Measurements from ENCODE around the gene PTPRS. TPM values are rescaled to one million over a fixed set of nuclear protein-coding genes. Genes with fewer than 3 reads are reported as not detected.

PTPRS gene
- total and polyA plus RNA-seq, 2 of the 8 experiments (the other 6 are each of a cell fraction or from before 2014, with no cell fraction given) = 96.8 to 223 TPM

GRCh38 chr19:5321066-5321642 is 19.5 kb downstream of the PTPRS start:
- Histone ChIP-seq H3K23ac (ENCODE audit: insufficient read length) (no peak overlapping the region), H3K23me2 (ENCODE audit: low read depth, low read length) (no peaks in the 10 kb centered on the region; the same call in 1 of the 2 replicates), H2BK12ac (ENCODE audit: low read depth, low read length) (no peak overlapping the region), H4K8ac (ENCODE audit: extremely low read depth, insufficient read depth, low read length) (no peak overlapping the region), H2BK120ac (replicated peaks; ENCODE audit: low read depth, low read length) (no peak overlapping the region), H2AK5ac (ENCODE audit: low read depth, low read length) (no peak overlapping the region), H3K36me3 (ENCODE audit: control insufficient read depth in 2 of 4, insufficient read depth in 4 of 4, low read length in 3 of 4) (peaks cover 4 to 10% (median 7%) of the 10 kb centered on the region in 4 experiments; a peak in 4 of 8 replicates), H3K9me3 (ENCODE audit: insufficient read depth in 2 of 2, low read depth in 1 of 2, low read length in 1 of 2) (no peaks in the 10 kb centered on the region), H2BK15ac (ENCODE audit: low read length) (no peak overlapping the region), H3K9ac (replicated peaks in 1 of 4; ENCODE audit: extremely low read depth in 1 of 4, low read depth in 3 of 4, low read length in 3 of 4) (no peak overlapping the region), H4K91ac (replicated peaks; ENCODE audit: insufficient read length, low read length) (no peak overlapping the region), H3K4me1 (replicated peaks in 1 of 4; ENCODE audit: control insufficient read depth in 3 of 4, insufficient read depth in 4 of 4, low read length in 3 of 4) (peaks cover 0 to 2% (median 0%) of the 10 kb centered on the region in 4 experiments; a peak in 2 of 7 replicates), H3K79me2 (ENCODE audit: control insufficient read depth in 1 of 2, insufficient read depth in 2 of 2, low read length in 2 of 2) (peaks cover 6 to 84% of the 10 kb centered on the region in 2 experiments; a peak in 3 of 4 replicates), H2BK20ac (ENCODE audit: low read length) (no peak overlapping the region), H3K27me3 (replicated peaks in 1 of 4; ENCODE audit: control insufficient read depth in 3 of 4, extremely low read depth in 1 of 4, insufficient read depth in 3 of 4, low read length in 3 of 4) (no peaks in the 10 kb centered on the region), H3K27ac (ENCODE audit: low read depth, low read length) (no peak overlapping the region), H4K20me1 (replicated peaks in 1 of 2; ENCODE audit: control insufficient read depth in 1 of 2, insufficient read depth in 2 of 2, low read length in 2 of 2) (peaks cover 37 to 51% of the 10 kb centered on the region in 2 experiments), H3K4me3 (ENCODE audit: extremely low read depth in 1 of 4, insufficient read depth in 2 of 4, low read depth in 3 of 4, low read length in 4 of 4) (no peak overlapping the region), H4K5ac (ENCODE audit: insufficient read length, low read depth, low read length) (no peak overlapping the region), H2BK5ac (ENCODE audit: low read depth, low read length) (no peak overlapping the region), H3K56ac (replicated peaks; ENCODE audit: insufficient read length, low read depth, low read length) (no peak overlapping the region), H3K4me2 (ENCODE audit: insufficient read depth in 1 of 2, low read depth in 2 of 2, low read length in 2 of 2) (no peak overlapping the region), H2AFZ (ENCODE audit: low read length) (no peak overlapping the region), H3K14ac (ENCODE audit: insufficient read length) (no peak overlapping the region), H3K18ac (ENCODE audit: extremely low read depth, low read length) (no peak overlapping the region), H3K4ac (replicated peaks; ENCODE audit: insufficient read length, low read depth, low read length) (no peak overlapping the region), H3K79me1 (ENCODE audit: low read depth, low read length) (peaks cover 17% of the 10 kb centered on the region)
- ChIA-PET CTCF (ENCODE audit: partially characterized antibody) (interaction anchor here (0.6 to 1.1 kb wide), 2 partner anchors 12 to 127 kb away, joined by 3 to 4 read pairs; no protein-coding TSS in a partner anchor), POLR2A (ENCODE audit: partially characterized antibody) (interaction anchor here (1.1 to 1.4 kb wide), 2 partner anchors 13 to 19 kb away, joined by 3 to 4 read pairs; partner anchors contain the start of gene PTPRS)
- 87% methylated on average over 9 of the region's 9 CpGs; no CpG with 5 or more reads in 1 of the 2 experiments for WGBS, 2 experiments (ENCODE audit: extremely low coverage in 1 of 2, insufficient coverage in 1 of 2, insufficient read length in 1 of 2, insufficient replicate concordance in 2 of 2, low coverage in 1 of 2, low lambda C conversion rate in 2 of 2, missing lambda C conversion rate in 1 of 2)
- FAIRE-seq = no peak
- DNase-seq (ENCODE audit: low read depth in 1 of 2, low spot score in 2 of 2) = no peak
- TF ChIP-seq SAP30 (IDR thresholded peaks at IDR 0.05; ENCODE audit: insufficient read depth, insufficient replicate concordance, low read length) (no peak), CTBP2 (IDR thresholded peaks at IDR 0.05; ENCODE audit: borderline replicate concordance, insufficient read depth, insufficient read length, low read length) (no peak), NANOG (IDR thresholded peaks at IDR 0.05; ENCODE audit: insufficient read depth, low read depth, low read length, poor library complexity, severe bottlenecking) (no peak), HDAC2 (IDR thresholded peaks at IDR 0.05; ENCODE audit: borderline replicate concordance in 1 of 2, low read depth in 2 of 2, low read length in 2 of 2) (no peak), USF2 (IDR thresholded peaks at IDR 0.05; ENCODE audit: low read length) (no peak), JUND (IDR thresholded peaks at IDR 0.05; ENCODE audit: low read length) (no peak), SIRT6 (IDR thresholded peaks at IDR 0.05; ENCODE audit: low read length) (no peak), NRF1 (IDR thresholded peaks at IDR 0.05; ENCODE audit: low read depth, low read length) (no peak), KDM5A (IDR thresholded peaks at IDR 0.05; ENCODE audit: low read length) (no peak)

Data from H1 (cell line).